Embryonic facial prominence (tissue), 1 donor: ENCODE results near the gene MAP2K7.
"Not testable (repeated sequence)": the region's sequence is repeated elsewhere in the genome, so short reads cannot be mapped to it uniquely, and the experiment has no call there.

Source experiments
- DNase-seq: peaks from one replicate; pipeline ENCODE4 v3.0.0-alpha.2; 2016; ENCODE audit errors: extremely low spot score

MAP2K7 gene

GRCh38 chr19:7907122-7907521 lies 3.4 kb downstream of the MAP2K7 start:
- no peak for DNase-seq

GRCh38 chr19:7907544-7907943 lies 3.9 kb downstream of the MAP2K7 start:
- DNase-seq: no peak

- no peak for DNase-seq
Measured at GRCh38 chr19:7908078-7908699, 4.5 kb downstream of the MAP2K7 start.

- no peak for DNase-seq
Measured at GRCh38 chr19:7908742-7909461, 5.2 kb downstream of the MAP2K7 start.

- DNase-seq: no peak
Measured at GRCh38 chr19:7909471-7910067, 5.9 kb downstream of the MAP2K7 start.

GRCh38 chr19:7910321-7911161 lies 6.9 kb downstream of the MAP2K7 start:
- no peak for DNase-seq

- no peak for DNase-seq
Measured at GRCh38 chr19:7911508-7912143, 7.9 kb downstream of the MAP2K7 start.

GRCh38 chr19:7912144-7912696 lies 8.5 kb downstream of the MAP2K7 start:
- DNase-seq: no peak

GRCh38 chr19:7912697-7913564 lies 9.3 kb downstream of the MAP2K7 start:
- no peak for DNase-seq

GRCh38 chr19:7913652-7914051 lies 10.0 kb downstream of the MAP2K7 start:
- no peak for DNase-seq

- no peak for DNase-seq
Measured at GRCh38 chr19:7914099-7914498, 10.4 kb downstream of the MAP2K7 start.

GRCh38 chr19:7914598-7915045 lies 10.9 kb downstream of the MAP2K7 start, which contains the start of gene TGFBR3L:
Gene TGFBR3L (plus strand): TSS chr19:7914830.
- DNase-seq: no peak

- DNase-seq: no peak
Measured at GRCh38 chr19:7915250-7916102, 11.8 kb downstream of the MAP2K7 start.

GRCh38 chr19:7916103-7916954 lies 12.7 kb downstream of the MAP2K7 start:
- no peak for DNase-seq

GRCh38 chr19:7916955-7917266 lies 13.2 kb downstream of the MAP2K7 start:
- DNase-seq: no peak

- DNase-seq: no peak
Measured at GRCh38 chr19:7917267-7918061, 13.8 kb downstream of the MAP2K7 start.

- DNase-seq: not testable (repeated sequence)
Measured at GRCh38 chr19:7918062-7918614, 14.5 kb downstream of the MAP2K7 start.
